Lower leg skin (tissue), 4 donors: ENCODE results near the gene ANXA11. TPM values are rescaled to one million over a fixed set of nuclear protein-coding genes. Genes with fewer than 3 reads are reported as not detected.

Experiments
- DNase-seq, 2 donors: peaks; one replicate each; pipeline ENCODE4 v3.0.0-alpha.2; 2019; ENCODE audit warnings: low spot score in 2 of 2
- H3K4me3 ChIP-seq: fragments of 200-600 bp; sonication (generic); 2 replicates; pipeline ENCODE4 v1.5.1; 2017; ENCODE audit warnings: mild to moderate bottlenecking, low read depth; ENCODE audit not compliant: poor library complexity, severe bottlenecking
- CTCF ChIP-seq, 3 donors: fragments of 450-650 bp; IDR thresholded peaks; one replicate each; pipeline ENCODE4 v1.5.1; 2016; ENCODE audit warnings: antibody characterized with exemption in 3 of 3, mild to moderate bottlenecking in 3 of 3, moderate library complexity in 2 of 3
- POLR2A ChIP-seq, 2 donors: fragments of 450-650 bp; IDR thresholded peaks; one replicate each; pipeline ENCODE4 v1.6.1; 2016 to 2017; ENCODE audit warnings: antibody characterized with exemption in 2 of 2, mild to moderate bottlenecking in 1 of 2, moderate library complexity in 1 of 2
- WGBS, 2 donors: methylation state at CpG; one replicate each; pipeline ENCODE4 v1.1.5; 2018; 5-methylcytosine and 5-hydroxymethylcytosine counted together
- intact Hi-C: fragments of 100-400 bp; cut with DNase I; formaldehyde crosslinking; loops from one replicate; pipeline ENCODE4 v1.15.0; 2023; ENCODE audit warnings: low total_unique reads
- total RNA-seq, 4 donors: library from RNA; depleted of rRNA; stranded (reverse); fragments of >200 nt; gene quantifications; one replicate each; pipeline ENCODE4 v1.1.0, GENCODE V29; 2016

The ANXA11 gene
- total RNA-seq, 4 donors from 2014 or later, result 68.4 to 109 (median 100) TPM

- H3K4me3 ChIP-seq, result no peak overlapping the region
- DNase-seq, result no peak
- intact Hi-C loops, result no loop called here
- no peak for TF ChIP-seq CTCF (IDR thresholded peaks at IDR 0.05)
- WGBS, 2 donors, result 67 to 80% methylated on average over 8 of the region's 8 CpGs
Observed at GRCh38 chr10:80201608-80202141, 3.7 kb downstream of the ANXA11 start.

DNA sequence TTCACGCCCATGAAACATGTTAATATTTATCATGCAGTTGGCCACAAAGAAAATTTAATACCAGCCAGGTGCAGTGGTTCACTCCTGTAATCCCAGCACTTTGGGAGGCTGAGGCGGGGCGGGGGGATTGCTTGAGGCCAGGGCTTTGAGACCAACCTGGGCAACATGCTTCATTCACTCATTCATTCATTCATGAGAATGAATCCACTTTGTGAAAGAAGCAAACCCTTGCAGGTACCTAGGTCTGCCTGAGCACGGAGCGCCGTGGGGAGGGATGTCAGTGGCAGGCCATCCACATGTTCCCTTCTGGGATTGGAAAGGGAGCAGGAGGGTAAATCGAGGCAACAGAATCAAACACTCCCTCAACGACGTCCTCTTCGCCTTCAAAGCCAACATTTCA is 4.7 kb downstream of the ANXA11 start:
- no peak overlapping the region for H3K4me3 ChIP-seq
- WGBS, 2 donors, result 88 to 89% methylated on average over 10 of the region's 10 CpGs
- TF ChIP-seq POLR2A (IDR thresholded peaks at IDR 0.05), result no peak
- no peak for TF ChIP-seq CTCF (IDR thresholded peaks at IDR 0.05)
- DNase-seq, result no peak
- intact Hi-C loops, result no loop called here

DNA sequence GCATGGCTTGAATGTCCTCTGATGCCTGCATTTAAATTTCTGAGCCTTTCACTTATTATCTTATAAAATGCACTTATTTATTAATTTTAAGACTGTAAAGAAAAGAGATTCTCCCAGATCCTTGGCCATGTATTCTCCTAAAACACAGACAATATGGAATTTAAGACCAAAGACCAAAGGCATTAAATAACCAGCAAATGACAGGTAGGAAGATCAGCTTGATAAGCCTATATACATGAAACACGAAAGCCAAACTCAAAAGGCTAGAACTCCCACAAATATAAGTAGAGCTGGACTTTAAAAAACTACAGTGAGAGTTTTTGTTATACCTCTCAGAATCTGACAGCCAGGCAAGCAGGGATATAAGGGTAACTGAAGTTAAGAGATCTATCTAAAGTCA is 5.1 kb downstream of the ANXA11 start:
- H3K4me3 ChIP-seq, result no peak overlapping the region
- 58 to 73% methylated on average over 1 of the region's 1 CpG for WGBS, 2 donors
- intact Hi-C loops, result no loop called here
- DNase-seq, result no peak
- TF ChIP-seq POLR2A (IDR thresholded peaks at IDR 0.05) (no peak), CTCF (IDR thresholded peaks at IDR 0.05) (no peak)

DNA sequence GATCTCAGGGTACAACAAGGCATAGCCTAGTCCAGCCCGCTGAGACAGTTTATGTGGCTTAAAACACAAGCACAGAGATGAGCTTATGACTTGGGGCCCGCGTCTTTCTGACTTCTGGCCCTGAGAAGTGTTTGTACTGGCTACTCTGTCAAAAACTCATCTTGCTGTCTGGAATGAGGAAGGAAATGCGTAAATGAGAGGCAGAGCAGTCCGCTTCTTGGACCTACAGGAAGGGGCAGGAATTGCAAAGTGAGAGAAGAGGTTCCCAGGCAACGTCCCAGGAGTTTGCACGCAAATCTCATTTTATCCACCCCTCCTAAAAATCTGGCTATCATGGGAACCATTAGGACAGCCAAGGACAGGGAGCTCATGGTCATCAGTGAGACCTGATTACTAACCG is 5.5 kb downstream of the ANXA11 start:
- 43 to 46% methylated on average over 8 of the region's 8 CpGs for WGBS, 2 donors
- intact Hi-C loops, result no loop called here
- TF ChIP-seq POLR2A (IDR thresholded peaks at IDR 0.05) (no peak), CTCF (IDR thresholded peaks at IDR 0.05) (no peak)
- peak in 1 of 2 donors; percentile 65 for DNase-seq
- H3K4me3 ChIP-seq, result no peak overlapping the region

DNA sequence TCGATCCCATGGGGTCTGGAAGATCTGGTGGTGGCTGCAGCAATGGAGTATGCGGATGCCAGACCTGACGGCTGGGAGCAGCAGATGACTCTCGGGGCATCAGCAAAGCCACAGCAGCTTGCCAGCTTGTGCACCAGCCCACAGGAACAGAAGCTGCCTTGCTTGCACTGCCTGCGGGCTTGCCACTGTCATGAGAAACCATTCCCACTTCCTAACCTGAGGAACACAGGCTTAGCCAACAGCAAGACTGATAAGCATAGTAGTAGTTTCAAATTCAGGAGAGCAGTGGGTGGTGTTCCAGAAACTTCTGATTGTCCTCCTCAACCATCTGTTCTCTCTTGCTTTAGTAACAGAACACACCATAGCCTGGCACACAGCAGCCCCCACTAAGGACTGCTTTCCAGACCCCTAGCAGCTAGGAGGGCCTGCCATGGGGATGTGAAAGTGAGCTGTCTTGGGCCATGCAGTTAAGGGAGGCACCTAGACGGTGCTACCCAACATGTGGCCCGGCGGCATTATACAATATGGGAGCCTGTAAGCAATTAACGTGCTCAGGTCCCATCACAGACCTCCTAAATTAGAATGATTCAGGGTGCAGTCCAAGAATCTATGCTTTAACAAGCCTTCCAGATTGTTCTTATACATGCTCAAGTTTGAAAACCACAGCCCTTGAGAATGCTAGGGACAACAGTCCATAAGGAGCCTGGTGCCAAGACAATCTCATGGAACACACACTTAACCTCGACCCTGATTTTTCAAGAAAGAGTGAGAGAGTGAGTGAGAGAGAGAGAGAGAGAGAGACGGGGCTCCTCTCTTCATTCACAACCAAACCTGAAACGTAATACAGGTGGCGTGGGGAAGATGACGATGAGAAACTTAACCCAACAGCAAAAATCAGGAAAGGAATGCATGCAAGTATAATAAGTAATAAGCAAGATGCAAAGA is 7.1 kb downstream of the ANXA11 start:
- H3K4me3 ChIP-seq, result no peak overlapping the region
- WGBS, 2 donors, result 68 to 71% methylated on average over 14 of the region's 14 CpGs
- TF ChIP-seq POLR2A (IDR thresholded peaks at IDR 0.05), result no peak
- no peak for TF ChIP-seq CTCF (IDR thresholded peaks at IDR 0.05)
- no peak for DNase-seq
- intact Hi-C loops, result no loop called here
